ENCODE measurements around the gene PRR11. TPM values are rescaled to one million over a fixed set of nuclear protein-coding genes. Genes with fewer than 3 reads are reported as not detected.
"Not testable (repeated sequence)": the region's sequence is repeated elsewhere in the genome, so short reads cannot be mapped to it uniquely, and the experiment has no call there.

PRR11 gene
- total RNA-seq, 2 experiments from 2014 or later = 65.4 to 69.8 TPM

- H3K27ac Mint-ChIP-seq = no peak overlapping the region
- no peaks in the 10 kb centered on the region for H3K4me1 Mint-ChIP-seq
- H3K4me3 Mint-ChIP-seq = no peak overlapping the region
- no peaks in the 10 kb centered on the region for H3K27me3 Mint-ChIP-seq
- no peak for ATAC-seq
- H3K9me3 Mint-ChIP-seq (ENCODE audit: low read depth) = no peaks in the 10 kb centered on the region
- CTCF ChIA-PET = no interaction called here
- H3K36me3 Mint-ChIP-seq = peaks cover 41% of the 10 kb centered on the region
- DNase-seq = no peak
These were observed 43.9 kb downstream of the PRR11 start for GRCh38 chr17:59199398-59199797.

DNA sequence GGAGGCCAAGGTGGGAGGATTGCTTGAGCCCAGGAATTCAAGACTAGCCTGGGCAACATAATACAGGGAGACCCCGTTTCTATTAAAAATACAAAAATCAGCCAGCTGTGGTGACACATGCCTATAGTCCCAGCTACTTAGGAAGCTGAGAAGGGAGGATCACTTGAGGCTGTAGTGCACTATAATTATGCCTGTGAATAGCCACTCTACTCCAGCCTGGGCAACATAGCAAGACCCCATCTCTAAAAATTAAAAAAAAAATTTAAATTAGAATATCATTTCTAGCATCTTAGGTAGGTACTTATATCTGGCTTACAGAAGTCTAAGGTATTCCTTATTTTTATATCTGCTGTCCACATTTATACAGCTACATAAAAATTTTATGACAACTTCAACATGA lies 46.8 kb downstream of the PRR11 start:
- no peaks in the 10 kb centered on the region for H3K27me3 Mint-ChIP-seq
- no peak overlapping the region for H3K27ac Mint-ChIP-seq
- H3K36me3 Mint-ChIP-seq = peaks cover 32% of the 10 kb centered on the region
- H3K4me1 Mint-ChIP-seq = no peaks in the 10 kb centered on the region
- DNase-seq = no peak
- ATAC-seq = no peak
- CTCF ChIA-PET = no interaction called here
- no peaks in the 10 kb centered on the region for H3K9me3 Mint-ChIP-seq (ENCODE audit: low read depth)
- no peak overlapping the region for H3K4me3 Mint-ChIP-seq

GRCh38 chr17:59219370-59219769 lies 63.8 kb downstream of the PRR11 start:
- CTCF ChIA-PET = interaction anchor here (0.9 to 2.0 kb wide), 5 partner anchors 9 to 225 kb away, joined by 3 to 30 read pairs (median 6); partner anchors contain the start of gene SMG8
- H3K4me3 Mint-ChIP-seq = no peak overlapping the region
- no peak for DNase-seq
- H3K4me1 Mint-ChIP-seq = peaks cover 15% of the 10 kb centered on the region
- no peaks in the 10 kb centered on the region for H3K9me3 Mint-ChIP-seq (ENCODE audit: low read depth)
- H3K27me3 Mint-ChIP-seq = no peaks in the 10 kb centered on the region
- H3K27ac Mint-ChIP-seq = no peak overlapping the region
- peaks cover 4% of the 10 kb centered on the region for H3K36me3 Mint-ChIP-seq
- no peak for ATAC-seq

- Mint-ChIP-seq H3K4me1 (peaks cover 13% of the 10 kb centered on the region), H3K4me3 (peak overlapping the region; percentile 100), H3K9me3 (ENCODE audit: low read depth) (no peaks in the 10 kb centered on the region), H3K36me3 (no peaks in the 10 kb centered on the region), H3K27me3 (no peaks in the 10 kb centered on the region), H3K27ac (peak overlapping the region; percentile 90)
- DNase-seq (no peak), ATAC-seq (no peak)
- CTCF ChIA-PET = interaction anchor here (0.7 to 2.0 kb wide), 7 partner anchors 10 to 225 kb away, joined by 3 to 30 read pairs (median 5); partner anchors contain the start of gene SMG8
These were observed 64.4 kb downstream of the PRR11 start for GRCh38 chr17:59219992-59220327.

DNA sequence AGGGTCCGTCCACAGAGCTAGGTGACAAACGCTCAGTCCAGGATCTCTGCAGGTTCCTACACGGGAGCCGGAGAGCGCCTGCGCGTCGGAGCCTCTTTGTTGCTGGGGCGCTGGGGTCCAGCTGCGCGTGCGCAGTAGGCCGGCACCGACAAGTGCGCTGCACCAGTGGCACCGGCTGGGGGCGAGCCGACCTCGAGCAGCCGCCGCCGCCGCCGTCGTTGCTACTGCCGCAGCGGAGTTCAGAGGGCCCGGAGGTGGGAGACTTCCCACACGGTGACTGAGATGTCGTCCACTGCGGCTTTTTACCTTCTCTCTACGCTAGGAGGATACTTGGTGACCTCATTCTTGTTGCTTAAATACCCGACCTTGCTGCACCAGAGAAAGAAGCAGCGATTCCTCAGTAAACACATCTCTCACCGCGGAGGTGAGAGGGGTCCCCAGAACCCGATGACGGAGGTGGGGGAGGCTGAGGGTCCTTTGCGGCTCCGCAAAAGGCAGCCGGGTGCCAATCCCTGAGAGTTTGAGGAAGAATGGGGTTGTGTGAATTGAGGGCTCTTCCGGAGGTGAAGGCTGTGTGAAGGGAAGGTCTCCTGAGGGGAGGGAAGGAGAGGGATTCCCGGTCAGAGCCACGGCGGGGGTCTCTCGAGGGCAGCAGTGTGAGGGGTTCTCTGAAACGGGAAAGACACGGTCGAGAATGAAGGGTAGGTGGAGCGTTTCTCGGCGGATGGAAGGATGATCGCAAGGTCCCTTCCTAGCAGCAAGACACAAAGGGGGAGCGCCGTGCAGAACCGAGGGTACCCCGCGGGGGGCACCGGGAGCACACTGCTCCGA lies 65.0 kb downstream of the PRR11 start, which contains the start of gene GDPD1:
Gene GDPD1, plus strand, starts transcription at position 184 of the 831 bp plus-strand sequence. Its CDS starts 99 bp downstream, at position 283.
- peak within 1 kb of the TSS; percentile 90 for H3K27ac Mint-ChIP-seq
- no peaks in the 10 kb centered on the region for H3K9me3 Mint-ChIP-seq (ENCODE audit: low read depth)
- H3K4me3 Mint-ChIP-seq = peak within 1 kb of the TSS; percentile 100
- CTCF ChIA-PET = interaction anchor here (0.7 to 2.0 kb wide), 9 partner anchors 8 to 857 kb away, joined by 3 to 30 read pairs (median 4); partner anchors contain the start of gene SMG8
- H3K36me3 Mint-ChIP-seq = no peaks in the 10 kb centered on the region
- H3K4me1 Mint-ChIP-seq = peaks cover 13% of the 10 kb centered on the region
- ATAC-seq = peak; percentile 97
- H3K27me3 Mint-ChIP-seq = no peaks in the 10 kb centered on the region
- DNase-seq = peak; percentile 97

GRCh38 chr17:59221159-59221847 lies 65.8 kb downstream of the PRR11 start:
- H3K4me1 Mint-ChIP-seq = peaks cover 13% of the 10 kb centered on the region
- no peaks in the 10 kb centered on the region for H3K27me3 Mint-ChIP-seq
- ATAC-seq (no peak), DNase-seq (no peak)
- peak overlapping the region; percentile 90 for H3K27ac Mint-ChIP-seq
- H3K9me3 Mint-ChIP-seq (ENCODE audit: low read depth) = no peaks in the 10 kb centered on the region
- H3K4me3 Mint-ChIP-seq = peak overlapping the region; percentile 100
- no peaks in the 10 kb centered on the region for H3K36me3 Mint-ChIP-seq
- CTCF ChIA-PET = interaction anchor here (0.7 to 2.0 kb wide), 5 partner anchors 8 to 856 kb away, joined by 3 to 30 read pairs (median 5); partner anchors contain the start of gene SMG8

GRCh38 chr17:59223813-59224212 lies 68.3 kb downstream of the PRR11 start:
- Mint-ChIP-seq H3K27ac (no peak overlapping the region), H3K9me3 (ENCODE audit: low read depth) (no peaks in the 10 kb centered on the region), H3K27me3 (no peaks in the 10 kb centered on the region), H3K4me1 (peaks cover 13% of the 10 kb centered on the region), H3K36me3 (no peaks in the 10 kb centered on the region), H3K4me3 (no peak overlapping the region)
- no peak for DNase-seq
- no peak for ATAC-seq
- CTCF ChIA-PET = no interaction called here

GRCh38 chr17:59228588-59228987 lies 73.0 kb downstream of the PRR11 start:
- CTCF ChIA-PET = interaction anchor here (0.7 to 1.0 kb wide), 2 partner anchors 11 to 82 kb away, joined by 3 read pairs; no protein-coding TSS in a partner anchor
- H3K4me3 Mint-ChIP-seq; H3K9me3 Mint-ChIP-seq (ENCODE audit: low read depth); DNase-seq; H3K27ac Mint-ChIP-seq; H3K4me1 Mint-ChIP-seq; H3K36me3 Mint-ChIP-seq; ATAC-seq; H3K27me3 Mint-ChIP-seq: not testable (repeated sequence)

DNA sequence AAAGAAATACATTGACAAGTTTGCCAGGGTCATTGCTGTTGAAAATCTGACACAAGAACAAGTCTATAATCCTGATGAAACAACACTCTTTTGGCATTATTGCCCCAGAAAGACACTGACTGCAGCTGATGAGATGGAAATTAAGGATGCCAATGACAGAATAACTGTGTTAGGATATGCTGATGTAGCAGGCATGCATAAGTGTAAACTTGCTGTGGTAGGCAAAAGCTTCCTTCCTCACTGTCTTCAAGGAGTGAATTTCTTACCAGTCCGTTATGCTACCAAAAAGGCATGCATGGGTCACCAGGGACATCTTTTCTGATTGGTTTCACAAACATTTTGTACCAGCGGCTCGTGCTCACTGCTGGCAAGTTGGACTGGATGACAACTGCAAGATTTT lies 75.2 kb downstream of the PRR11 start:
- H3K27me3 Mint-ChIP-seq = no peaks in the 10 kb centered on the region
- H3K36me3 Mint-ChIP-seq = no peaks in the 10 kb centered on the region
- H3K4me1 Mint-ChIP-seq = peaks cover 7% of the 10 kb centered on the region
- no peak for ATAC-seq
- CTCF ChIA-PET = interaction anchor here (1.5 kb wide), 1 partner anchor 10 kb away, joined by 5 read pairs; the partner anchor contains the start of gene GDPD1
- no peak overlapping the region for H3K27ac Mint-ChIP-seq
- DNase-seq = no peak
- no peaks in the 10 kb centered on the region for H3K9me3 Mint-ChIP-seq (ENCODE audit: low read depth)
- no peak overlapping the region for H3K4me3 Mint-ChIP-seq

GRCh38 chr17:59234631-59235030 lies 79.1 kb downstream of the PRR11 start:
- H3K4me3 Mint-ChIP-seq = peak overlapping the region; percentile 26
- peak overlapping the region; percentile 39 for H3K27ac Mint-ChIP-seq
- ATAC-seq (peak; percentile 55), DNase-seq (no peak)
- CTCF ChIA-PET = no interaction called here
- H3K27me3 Mint-ChIP-seq = no peaks in the 10 kb centered on the region
- peaks cover 7% of the 10 kb centered on the region for H3K4me1 Mint-ChIP-seq
- H3K36me3 Mint-ChIP-seq = no peaks in the 10 kb centered on the region
- H3K9me3 Mint-ChIP-seq (ENCODE audit: low read depth) = no peaks in the 10 kb centered on the region

DNA sequence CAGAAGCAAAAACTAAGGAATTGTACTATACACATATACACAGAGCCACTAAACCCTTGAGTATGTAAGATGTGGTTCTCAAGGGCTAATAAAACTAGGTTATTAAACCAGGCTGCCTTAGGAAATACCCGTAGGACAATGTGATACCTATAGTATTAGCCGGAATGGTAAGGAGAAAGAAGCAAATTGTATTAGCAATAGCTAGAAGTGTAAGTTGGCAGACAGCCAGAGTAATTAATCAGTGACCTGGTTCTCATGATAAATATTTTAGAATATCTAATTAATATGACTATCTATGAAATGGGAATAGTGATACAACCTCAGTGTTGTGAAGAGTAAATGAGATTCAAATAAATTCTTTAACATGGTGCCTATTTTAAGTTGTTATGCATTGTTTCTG lies 83.4 kb downstream of the PRR11 start:
- Mint-ChIP-seq H3K36me3 (no peaks in the 10 kb centered on the region), H3K4me3 (no peak overlapping the region), H3K27me3 (no peaks in the 10 kb centered on the region), H3K27ac (no peak overlapping the region), H3K9me3 (ENCODE audit: low read depth) (no peaks in the 10 kb centered on the region), H3K4me1 (peaks cover 7% of the 10 kb centered on the region)
- CTCF ChIA-PET = no interaction called here
- DNase-seq (no peak), ATAC-seq (no peak)

DNA sequence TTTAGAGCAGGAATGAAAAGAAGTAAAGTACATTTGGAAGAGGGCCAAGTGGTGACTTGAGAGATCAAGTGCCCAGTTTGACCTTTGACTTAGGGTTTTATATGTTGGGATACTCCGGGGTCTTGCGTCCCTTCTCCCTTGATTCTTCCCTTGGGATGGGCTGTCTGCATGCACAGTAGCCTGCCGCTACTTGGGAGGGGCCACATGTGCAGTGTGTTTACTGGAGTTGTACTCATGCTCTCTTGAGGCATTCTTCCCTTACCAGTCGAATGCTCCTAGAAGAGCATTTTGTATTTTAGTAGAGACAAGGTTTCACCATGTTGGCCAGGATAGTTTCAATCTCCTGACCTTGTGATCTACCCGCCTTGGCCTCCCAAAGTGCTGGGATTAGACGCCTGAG lies 88.5 kb downstream of the PRR11 start:
- Mint-ChIP-seq H3K27me3 (no peaks in the 10 kb centered on the region), H3K36me3 (no peaks in the 10 kb centered on the region), H3K9me3 (ENCODE audit: low read depth) (no peaks in the 10 kb centered on the region), H3K4me1 (no peaks in the 10 kb centered on the region), H3K4me3 (no peak overlapping the region), H3K27ac (no peak overlapping the region)
- ATAC-seq = no peak
- DNase-seq = no peak
- CTCF ChIA-PET = no interaction called here
